Vagina (tissue), 2 donors: Measurements from ENCODE around the gene ADAMTS13. TPM values are rescaled to one million over a fixed set of nuclear protein-coding genes. Genes with fewer than 3 reads are reported as not detected.

Experiments used
- DNase-seq, 2 donors: peaks; one replicate each; pipeline ENCODE4 v3.0.0-alpha.2; 2017; ENCODE audit errors: extremely low spot score in 2 of 2
- H3K27ac ChIP-seq: fragments of 200-600 bp; sonication (generic); one replicate; pipeline ENCODE4 v1.5.1; 2019
- H3K27me3 ChIP-seq: fragments of 200-600 bp; sonication (generic); one replicate; pipeline ENCODE4 v1.5.1; 2019
- H3K36me3 ChIP-seq, 2 donors: fragments of 200-600 bp; sonication (generic); one replicate each; pipeline ENCODE4 v1.5.1; 2017 to 2019
- H3K4me1 ChIP-seq: fragments of 200-600 bp; sonication (generic); one replicate; pipeline ENCODE4 v1.5.1; 2019
- H3K4me3 ChIP-seq, 2 donors: fragments of 200-600 bp; sonication (generic); 1 replicate in 1 of 2; 2 replicates in 1 of 2; pipeline ENCODE4 v1.5.1; 2016 to 2019
- H3K9me3 ChIP-seq: fragments of 200-600 bp; sonication (generic); one replicate; pipeline ENCODE4 v1.5.1; 2019
- CTCF ChIP-seq, 3 experiments: fragments of 450-650 bp in 2 of 3; fragments of 200-600 bp in 1 of 3; sonication (generic) in 1 of 3; IDR thresholded peaks; one replicate each; pipeline ENCODE4 v1.5.1; 2017 to 2019; ENCODE audit warnings: antibody characterized with exemption in 3 of 3, mild to moderate bottlenecking in 2 of 3, moderate library complexity in 2 of 3
- POLR2A ChIP-seq, 2 donors: fragments of 450-650 bp; IDR thresholded peaks; one replicate each; pipeline ENCODE4 v1.6.1; 2017; ENCODE audit warnings: antibody characterized with exemption in 2 of 2, mild to moderate bottlenecking in 2 of 2, moderate library complexity in 2 of 2
- POLR2AphosphoS5 ChIP-seq, 2 donors: sonication (generic); formaldehyde crosslinking; IDR thresholded peaks; one replicate each; pipeline ENCODE4 v1.9.0; 2017; ENCODE audit warnings: antibody characterized with exemption in 2 of 2, mild to moderate bottlenecking in 2 of 2, low read depth in 1 of 2; ENCODE audit not compliant: insufficient read depth in 1 of 2
- intact Hi-C: fragments of 100-400 bp; cut with DNase I; formaldehyde crosslinking; loops from one replicate; pipeline ENCODE4 v1.15.1; 2023
- total RNA-seq: library from RNA; depleted of rRNA; stranded (reverse); fragments of >200 nt; gene quantifications from one replicate; pipeline ENCODE4 v1.2.3, GENCODE V29; 2016

The ADAMTS13 gene
- total RNA-seq, 1 donor from 2014 or later: 2.0 TPM

- Histone ChIP-seq H3K27me3 (no peaks in the 10 kb centered on the region), H3K9me3 (no peaks in the 10 kb centered on the region), H3K4me1 (no peaks in the 10 kb centered on the region), H3K27ac (no peak overlapping the region), H3K4me3 (no peak overlapping the region), H3K36me3 (no peaks in the 10 kb centered on the region)
- DNase-seq: no peak
- intact Hi-C loops: no loop called here
- TF ChIP-seq POLR2AphosphoS5 (IDR thresholded peaks at IDR 0.05; ENCODE audit: insufficient read depth in 1 of 2, low read depth in 1 of 2): no peak
- no peak for TF ChIP-seq CTCF (IDR thresholded peaks at IDR 0.05)
- no peak for TF ChIP-seq POLR2A (IDR thresholded peaks at IDR 0.05)
Measured at GRCh38 chr9:133393399-133393798, 28.8 kb upstream of the ADAMTS13 start.

DNA sequence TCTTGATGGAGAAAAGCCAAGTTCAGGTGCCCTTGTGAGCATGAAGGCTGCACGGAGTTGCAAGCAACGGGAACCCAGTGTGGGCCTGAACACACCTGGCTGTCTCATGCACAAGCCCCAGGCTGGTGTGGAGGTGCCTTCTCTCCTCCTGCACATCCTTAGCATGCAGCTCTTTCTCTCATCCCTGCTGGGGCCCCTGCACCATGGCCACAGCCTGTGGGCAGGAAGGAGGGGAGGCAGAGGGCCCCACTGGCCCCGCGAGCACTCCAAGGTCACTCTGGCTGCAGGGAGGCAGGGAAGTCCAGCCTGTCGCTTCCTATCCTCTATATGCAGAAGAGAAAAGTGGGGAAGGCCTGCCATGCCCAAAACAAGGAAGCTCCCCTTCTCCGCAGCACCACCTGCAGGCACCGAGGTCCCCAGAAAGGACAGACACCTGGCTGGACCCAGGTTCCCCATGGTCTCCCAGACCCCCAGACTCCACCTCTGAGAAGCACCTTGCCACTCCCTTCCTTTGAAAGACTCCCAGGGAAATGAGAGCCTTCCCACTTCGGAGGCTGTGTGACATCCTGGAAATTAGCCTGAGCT, 27.4 kb upstream of the ADAMTS13 start:
- Histone ChIP-seq H3K36me3 (no peaks in the 10 kb centered on the region), H3K4me1 (no peaks in the 10 kb centered on the region), H3K27me3 (no peaks in the 10 kb centered on the region), H3K9me3 (no peaks in the 10 kb centered on the region), H3K27ac (no peak overlapping the region), H3K4me3 (no peak overlapping the region)
- no peak for TF ChIP-seq CTCF (IDR thresholded peaks at IDR 0.05)
- no peak for TF ChIP-seq POLR2A (IDR thresholded peaks at IDR 0.05)
- TF ChIP-seq POLR2AphosphoS5 (IDR thresholded peaks at IDR 0.05; ENCODE audit: insufficient read depth in 1 of 2, low read depth in 1 of 2): no peak
- intact Hi-C loops: no loop called here
- DNase-seq: no peak

GRCh38 chr9:133396952-133397351, 25.2 kb upstream of the ADAMTS13 start:
- DNase-seq: no peak
- intact Hi-C loops: no loop called here
- Histone ChIP-seq H3K36me3 (no peaks in the 10 kb centered on the region), H3K9me3 (no peaks in the 10 kb centered on the region), H3K4me1 (no peaks in the 10 kb centered on the region), H3K4me3 (no peak overlapping the region), H3K27me3 (no peaks in the 10 kb centered on the region), H3K27ac (no peak overlapping the region)
- TF ChIP-seq CTCF (IDR thresholded peaks at IDR 0.05) (no peak), POLR2AphosphoS5 (IDR thresholded peaks at IDR 0.05; ENCODE audit: insufficient read depth in 1 of 2, low read depth in 1 of 2) (no peak), POLR2A (IDR thresholded peaks at IDR 0.05) (no peak)

GRCh38 chr9:133397370-133397769, 24.8 kb upstream of the ADAMTS13 start:
- Histone ChIP-seq H3K4me3 (no peak overlapping the region), H3K9me3 (no peaks in the 10 kb centered on the region), H3K27me3 (no peaks in the 10 kb centered on the region), H3K36me3 (no peaks in the 10 kb centered on the region), H3K4me1 (no peaks in the 10 kb centered on the region), H3K27ac (no peak overlapping the region)
- TF ChIP-seq POLR2A (IDR thresholded peaks at IDR 0.05) (no peak), CTCF (IDR thresholded peaks at IDR 0.05) (no peak), POLR2AphosphoS5 (IDR thresholded peaks at IDR 0.05; ENCODE audit: insufficient read depth in 1 of 2, low read depth in 1 of 2) (no peak)
- no peak for DNase-seq
- intact Hi-C loops: no loop called here

DNA sequence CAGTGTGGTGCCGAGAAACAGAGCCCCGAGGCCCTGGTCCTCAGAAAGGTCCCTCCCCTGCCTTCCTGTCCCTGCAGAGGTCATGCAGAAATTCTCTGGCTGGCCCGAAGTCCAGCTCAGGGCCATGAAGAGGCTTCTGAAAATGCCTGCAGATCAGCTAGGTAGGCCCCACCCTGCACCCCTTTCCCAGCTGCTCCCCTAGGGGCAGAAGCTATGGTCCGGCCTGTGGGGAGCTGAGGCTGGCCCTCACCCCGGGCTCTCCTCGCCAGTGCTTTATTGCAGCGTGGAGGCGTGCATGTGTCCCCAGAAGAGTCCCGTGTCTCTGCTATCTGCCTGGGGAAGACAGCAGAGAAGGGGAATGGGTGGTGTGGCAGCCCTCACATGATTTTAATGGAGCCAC, 24.3 kb upstream of the ADAMTS13 start:
- Histone ChIP-seq H3K27me3 (no peaks in the 10 kb centered on the region), H3K4me3 (no peak overlapping the region), H3K27ac (no peak overlapping the region), H3K36me3 (no peaks in the 10 kb centered on the region), H3K9me3 (no peaks in the 10 kb centered on the region), H3K4me1 (no peaks in the 10 kb centered on the region)
- DNase-seq: no peak
- intact Hi-C loops: no loop called here
- no peak for TF ChIP-seq POLR2A (IDR thresholded peaks at IDR 0.05)
- no peak for TF ChIP-seq POLR2AphosphoS5 (IDR thresholded peaks at IDR 0.05; ENCODE audit: insufficient read depth in 1 of 2, low read depth in 1 of 2)
- TF ChIP-seq CTCF (IDR thresholded peaks at IDR 0.05): no peak
